Motor neuron (in vitro differentiated cells): ENCODE measurements around the gene AHRR. TPM values are rescaled to one million over a fixed set of nuclear protein-coding genes. Genes with fewer than 3 reads are reported as not detected.

Experiments
- ATAC-seq, 8 experiments: fragments of 200-7000 bp; cut with Tn5 transposase; replicated peaks in 6 of 8; 2 replicates each; pipeline ENCODE4 v1.8.0; 2021; ENCODE audit warnings: mild to moderate bottlenecking in 8 of 8, moderate library complexity in 8 of 8
- H3K27ac ChIP-seq, 2 donors: fragments of 250-450 bp; sonication (Bioruptor Pico); 2 replicates each; pipeline ENCODE4 v1.9.0; 2021; ENCODE audit warnings: antibody characterized with exemption in 2 of 2, mild to moderate bottlenecking in 2 of 2, moderate library complexity in 1 of 2
- H3K4me1 ChIP-seq, 2 donors: fragments of 250-450 bp; sonication (Bioruptor Pico); replicated peaks in 1 of 2; 2 replicates each; pipeline ENCODE4 v1.6.1; 2021; ENCODE audit warnings: antibody characterized with exemption in 2 of 2, mild to moderate bottlenecking in 2 of 2, moderate library complexity in 1 of 2
- H3K4me3 ChIP-seq, 5 donors: fragments of 250-450 bp; sonication (Bioruptor Pico); 2 replicates each; pipeline ENCODE4 v1.9.0; 2021; ENCODE audit warnings: antibody characterized with exemption in 5 of 5, mild to moderate bottlenecking in 5 of 5, moderate library complexity in 4 of 5
- WGBS, 10 experiments: fragments of 450-650 bp; shearing (Covaris generic); methylation state at CpG; one replicate each; pipeline ENCODE4 v1.0.0; 2022; 5-methylcytosine and 5-hydroxymethylcytosine counted together
- in situ Hi-C, 9 experiments: fragments of 400-800 bp; cut with MboI; loops; one replicate each; pipeline ENCODE4 v1.15.0; 2021; ENCODE audit warnings: low sequenced_read_pairs in 9 of 9, low pct_unique_long_range_greater_than_20kb in 2 of 9; ENCODE audit not compliant: unreplicated experiment in 9 of 9
- total RNA-seq, 8 experiments: library from RNA; unstranded; fragments of 300-600 nt; gene quantifications; 2 replicates each; pipeline versions ENCODE4 v1.2.3 to v1.2.4, GENCODE V29; 2022

Gene AHRR
- total RNA-seq, 8 experiments from 2014 or later = 1.1 to 24.0 (median 1.6) TPM

DNA sequence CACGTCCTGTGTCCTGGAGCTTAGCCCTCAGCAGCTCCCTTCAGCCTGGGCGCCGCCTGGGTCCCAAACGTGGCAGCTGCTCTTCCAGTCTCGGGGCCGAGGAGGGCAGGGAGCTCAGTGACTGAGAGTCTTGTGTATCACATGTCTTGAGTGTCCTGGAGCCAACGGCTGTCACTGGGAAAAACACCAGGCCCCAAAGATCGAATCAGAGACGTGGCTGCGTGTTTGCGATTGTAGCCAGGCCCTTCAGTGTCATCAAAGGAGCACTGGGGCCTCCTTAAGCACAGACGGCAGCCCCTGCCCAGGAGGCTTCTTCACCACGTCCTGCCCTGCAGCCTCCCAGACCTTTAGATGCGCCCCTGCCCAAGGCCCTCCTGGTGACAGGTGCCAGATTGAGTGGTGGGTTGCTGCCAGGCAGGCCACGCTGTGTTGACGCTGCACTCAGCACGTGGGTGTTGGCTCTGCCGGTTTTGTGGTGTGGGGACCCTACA is 115.8 kb downstream of the AHRR start:
- H3K27ac ChIP-seq = no peak overlapping the region
- no peak for ATAC-seq
- peaks cover 5 to 8% of the 10 kb centered on the region in 2 donors for H3K4me1 ChIP-seq
- WGBS, 10 experiments = 32 to 87% (median 74%) methylated on average over 1 to 6 of the region's 18 CpGs; no CpG with 5 or more reads in 4 of the 10 experiments
- in situ Hi-C loops = loop anchor here in 2 of 9 experiments (10.0 kb wide), 1 partner anchor 113 kb away; the partner anchor contains the start of gene AHRR (in 2 of the 2)
- no peak overlapping the region for H3K4me3 ChIP-seq

DNA sequence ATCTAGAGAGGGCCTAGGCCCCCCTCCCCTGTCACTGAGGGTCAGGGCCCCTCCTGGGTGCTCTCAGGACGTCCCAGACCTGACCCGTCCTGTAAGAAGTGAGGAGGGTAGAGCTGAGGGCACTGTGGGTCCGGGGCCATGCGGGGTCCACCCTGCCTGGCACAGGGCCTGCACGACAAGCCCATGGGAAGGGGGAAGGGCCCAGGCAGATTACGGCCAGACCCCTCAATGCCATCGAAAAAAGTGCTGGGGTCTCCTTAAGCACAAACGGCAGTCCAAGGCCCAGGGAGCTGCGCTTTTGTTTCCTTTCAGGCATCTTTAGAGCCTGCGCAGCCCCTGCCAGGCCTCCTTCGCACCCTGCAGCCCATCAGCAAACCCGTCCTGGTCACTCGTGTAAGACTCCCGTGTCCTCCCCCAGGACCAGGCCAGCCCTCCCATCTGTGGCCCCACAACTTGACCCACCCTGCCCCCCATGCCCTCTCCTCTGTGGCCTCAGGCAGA is 117.0 kb downstream of the AHRR start:
- peaks cover 5 to 8% of the 10 kb centered on the region in 2 donors for H3K4me1 ChIP-seq
- no peak overlapping the region for H3K27ac ChIP-seq
- in situ Hi-C loops = loop anchor here in 2 of 9 experiments (10.0 kb wide), 1 partner anchor 114 kb away; the partner anchor contains the start of gene AHRR (in 2 of the 2)
- no peak overlapping the region for H3K4me3 ChIP-seq
- ATAC-seq = no peak
- WGBS, 10 experiments = 40 to 85% methylated on average over 1 to 2 of the region's 14 CpGs; no CpG with 5 or more reads in 8 of the 10 experiments

DNA sequence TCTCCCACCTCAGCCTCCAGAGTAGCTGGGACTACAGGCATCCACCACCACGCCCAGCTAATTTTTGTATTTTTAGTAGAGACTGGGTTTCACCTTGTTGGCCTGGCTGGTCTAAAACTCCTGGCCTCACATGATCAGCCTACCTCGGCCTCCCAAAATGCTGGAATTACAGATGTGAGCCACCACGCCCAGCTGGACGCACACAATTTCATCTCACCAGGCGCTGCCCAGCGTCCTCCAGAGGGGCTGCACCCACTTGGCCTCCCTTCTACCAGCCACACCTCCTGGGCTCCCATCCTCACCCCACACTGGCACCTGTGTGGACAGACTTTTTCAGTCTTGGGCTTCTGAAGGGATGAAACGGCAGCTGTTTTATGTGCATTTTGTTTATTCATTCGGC is 117.7 kb downstream of the AHRR start:
- H3K27ac ChIP-seq = no peak overlapping the region
- in situ Hi-C loops = loop anchor here in 2 of 9 experiments (10.0 kb wide), 1 partner anchor 114 kb away; the partner anchor contains the start of gene AHRR (in 2 of the 2)
- 0 to 100% (median 87%) methylated on average over 1 to 6 of the region's 8 CpGs; no CpG with 5 or more reads in 3 of the 10 experiments for WGBS, 10 experiments
- peak in 1 of 8 experiments; percentile 1 for ATAC-seq
- peaks cover 10 to 12% of the 10 kb centered on the region in 2 donors for H3K4me1 ChIP-seq
- no peak overlapping the region for H3K4me3 ChIP-seq

DNA sequence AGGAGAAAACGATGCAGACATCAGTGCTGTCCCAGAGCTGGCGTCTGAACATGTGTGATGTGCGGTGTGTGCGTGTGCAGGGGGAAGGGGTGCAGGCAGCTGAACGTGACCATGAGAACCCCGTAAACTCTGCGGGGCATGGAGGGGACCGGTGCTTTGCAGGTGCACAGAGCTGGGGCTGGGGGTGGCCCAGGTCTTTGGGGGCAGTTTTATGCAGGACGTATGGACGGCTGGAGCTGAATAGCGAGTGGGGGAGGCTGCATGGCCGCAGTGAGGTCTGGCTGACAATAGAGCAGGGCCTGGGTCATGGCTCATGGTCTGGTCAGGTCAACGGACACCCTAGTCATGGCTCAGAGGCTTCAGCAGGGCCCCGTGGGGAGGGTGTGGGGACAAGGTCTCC is 118.1 kb downstream of the AHRR start:
- Histone ChIP-seq H3K4me3 (no peak overlapping the region), H3K27ac (no peak overlapping the region), H3K4me1 (peaks cover 10 to 16% of the 10 kb centered on the region in 2 donors)
- ATAC-seq = no peak
- in situ Hi-C loops = loop anchor here in 2 of 9 experiments (10.0 kb wide), 1 partner anchor 115 kb away; the partner anchor contains the start of gene AHRR (in 2 of the 2)
- WGBS, 10 experiments = 0 to 100% (median 40%) methylated on average over 1 to 2 of the region's 14 CpGs; no CpG with 5 or more reads in 3 of the 10 experiments

DNA sequence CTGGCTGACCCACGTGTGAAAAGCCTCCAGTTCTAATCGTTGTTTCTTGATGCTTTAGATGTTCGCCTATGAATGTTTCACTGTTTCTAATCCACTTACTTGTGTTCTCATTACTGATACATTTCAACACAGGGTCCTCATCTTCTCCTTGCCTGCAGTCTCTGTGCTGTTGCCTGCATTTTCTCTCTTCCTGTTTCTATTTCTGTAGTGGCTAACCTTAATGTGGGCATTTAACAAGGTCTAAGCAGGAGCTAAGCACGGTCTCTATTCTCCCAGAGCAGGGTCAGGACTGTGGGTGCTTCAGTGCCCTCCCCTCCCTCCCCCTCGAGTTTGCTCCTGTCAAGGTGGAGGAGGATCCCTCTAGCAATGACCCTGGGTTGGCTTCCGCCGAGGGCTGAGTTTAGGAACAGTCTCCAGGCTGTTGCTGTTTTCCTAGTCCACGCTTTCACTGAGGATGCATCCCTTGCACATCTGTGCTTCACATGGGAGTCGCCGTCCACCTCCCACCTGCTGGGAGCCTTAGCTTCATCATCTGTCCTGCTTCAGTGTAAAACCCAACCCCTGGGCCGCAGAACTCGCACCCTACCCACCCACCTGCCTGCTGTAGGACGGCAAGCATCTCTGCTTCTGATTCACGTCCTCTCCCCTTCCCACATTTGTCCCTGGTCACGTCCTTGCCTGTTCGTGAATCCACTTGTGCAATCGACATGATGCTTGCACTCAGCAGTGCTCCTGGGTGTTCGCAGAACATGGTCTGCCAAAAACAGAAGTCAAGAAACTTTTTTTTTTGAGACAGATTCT is 119.1 kb downstream of the AHRR start:
- ATAC-seq = no peak
- Histone ChIP-seq H3K4me3 (no peak overlapping the region), H3K27ac (no peak overlapping the region), H3K4me1 (peaks cover 10 to 16% of the 10 kb centered on the region in 2 donors)
- WGBS, 10 experiments = 42 to 95% (median 76%) methylated on average over 2 to 13 of the region's 18 CpGs; no CpG with 5 or more reads in 1 of the 10 experiments
- in situ Hi-C loops = no loop called here

DNA sequence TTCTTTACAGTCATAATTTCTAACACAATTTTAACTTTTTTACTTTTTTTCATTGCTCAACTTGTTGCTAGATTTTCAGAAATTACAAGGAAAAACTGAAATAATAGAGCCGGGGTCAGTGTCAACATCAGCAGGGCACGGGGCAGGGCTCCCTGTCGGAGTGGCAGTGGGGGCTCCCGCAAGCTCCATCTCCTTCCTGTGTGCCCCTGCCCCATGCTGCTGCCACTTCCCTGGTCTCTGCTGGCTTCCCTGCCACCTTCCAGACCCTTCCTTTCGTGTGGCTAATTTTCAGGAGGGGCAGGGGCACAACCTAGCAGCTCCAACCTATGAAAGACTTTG is 120.5 kb downstream of the AHRR start:
- WGBS, 10 experiments = 51 to 100% (median 92%) methylated on average over 2 to 5 of the region's 5 CpGs
- ATAC-seq = no peak
- in situ Hi-C loops = no loop called here
- Histone ChIP-seq H3K27ac (peak overlapping the region in 1 of 2 donors; percentile 85), H3K4me1 (peaks cover 10 to 16% of the 10 kb centered on the region in 2 donors), H3K4me3 (peak overlapping the region; percentile 55 to 98 (median 91))

DNA sequence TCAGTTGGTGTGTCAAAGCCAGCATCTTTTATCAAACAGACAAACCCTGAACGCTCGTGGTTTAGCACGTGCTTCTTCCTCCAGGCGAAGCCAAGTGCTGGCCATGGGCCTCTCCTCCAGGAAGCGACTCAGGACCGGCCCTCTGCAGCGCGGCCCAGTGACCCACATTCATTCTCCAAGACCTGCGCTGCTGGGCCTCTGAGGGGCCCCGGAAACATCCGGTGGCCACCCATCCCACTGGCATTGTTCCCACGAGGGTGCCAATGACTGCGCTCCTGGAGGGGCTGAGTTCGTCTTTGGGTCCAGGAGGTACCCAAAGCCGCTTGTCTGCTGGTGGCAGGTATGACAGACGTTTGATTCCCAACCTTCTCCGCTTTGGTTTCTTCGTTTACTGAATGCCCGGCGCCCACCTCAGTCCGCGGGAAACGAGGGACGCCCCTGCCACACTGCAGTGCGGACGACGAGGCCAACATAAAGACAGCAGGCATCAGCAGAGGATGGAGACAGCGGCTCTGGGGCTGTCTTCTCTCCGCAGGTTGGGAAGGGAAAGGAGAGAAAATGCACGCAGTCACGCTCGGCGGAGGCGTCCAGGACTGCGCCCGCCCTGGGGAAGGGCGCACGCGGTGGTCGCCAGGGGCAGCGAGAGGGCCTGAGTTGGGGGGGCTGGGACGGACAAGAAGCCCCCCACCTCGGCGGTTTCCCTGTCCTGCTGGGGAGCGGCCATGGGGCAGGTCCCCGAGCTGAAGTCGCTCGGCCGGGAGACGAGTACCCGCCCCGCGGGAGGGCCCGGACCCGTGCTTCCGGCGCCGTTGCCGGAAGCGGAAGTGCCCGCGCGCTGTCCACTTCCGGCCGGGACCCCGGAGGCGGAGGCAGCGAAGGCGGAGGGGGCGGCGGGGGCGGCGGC is 121.1 kb downstream of the AHRR start, which contains the start of gene EXOC3:
TSS of gene EXOC3 (plus strand) at position 842 of the 904 bp plus-strand sequence. CDS start 3,030 bp downstream, outside the sequence.
- Histone ChIP-seq H3K4me1 (peaks cover 10 to 16% of the 10 kb centered on the region in 2 donors), H3K4me3 (peak within 1 kb of the TSS; percentile 55 to 98 (median 91)), H3K27ac (peak within 1 kb of the TSS; percentile 67 to 85)
- in situ Hi-C loops = no loop called here
- peak; percentile 91 to 96 (median 93) for ATAC-seq
- WGBS, 10 experiments = 0 to 30% (median 4%) methylated on average over 1 to 13 of the region's 73 CpGs; no CpG with 5 or more reads in 3 of the 10 experiments

DNA sequence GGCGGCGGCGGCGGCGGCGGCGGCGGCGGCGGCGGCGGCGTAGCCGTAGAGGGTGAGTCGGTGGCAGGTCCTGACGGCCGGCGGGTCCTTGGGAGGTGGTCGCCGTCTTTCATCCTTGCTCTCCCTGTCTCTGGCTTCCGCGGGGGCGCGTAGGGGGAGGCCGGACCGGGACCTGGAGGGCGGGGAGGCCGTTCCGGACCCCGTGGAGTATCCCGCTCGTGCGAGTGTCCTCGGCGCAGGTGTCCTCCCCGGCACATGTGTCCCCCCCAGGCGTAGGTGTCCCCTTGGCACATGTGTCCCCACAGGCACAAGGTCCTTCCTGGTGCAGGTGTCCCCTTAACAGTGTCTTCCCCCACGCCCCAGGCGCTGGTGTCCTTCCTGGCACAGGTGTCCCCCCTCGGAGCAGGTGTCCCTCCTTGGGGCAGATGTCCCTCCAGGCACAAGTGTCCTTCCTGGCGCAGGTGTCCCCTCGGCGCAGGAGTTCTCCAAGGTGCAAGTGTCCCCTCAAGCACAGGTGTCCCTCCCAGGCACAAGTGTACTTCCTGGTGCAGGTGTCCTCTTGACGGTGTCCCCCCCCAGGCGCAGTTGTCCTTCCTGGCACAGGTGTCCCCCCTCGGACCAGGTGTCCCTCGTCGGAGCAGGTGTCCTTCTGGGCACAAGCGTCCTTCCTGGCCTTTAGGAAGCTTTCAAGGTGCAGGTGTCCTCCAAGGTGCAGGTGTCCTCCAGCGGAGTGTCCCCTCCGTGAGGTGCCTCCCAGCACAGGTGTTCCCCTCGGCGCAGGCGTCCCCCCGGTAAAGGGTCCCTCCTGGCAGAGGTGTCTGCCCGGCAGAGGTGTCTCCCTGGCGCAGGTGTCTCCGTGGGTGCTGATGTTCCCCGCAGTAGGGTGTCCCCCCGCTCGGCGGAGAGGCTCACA is 122.0 kb downstream of the AHRR start:
- Histone ChIP-seq H3K27ac (peak overlapping the region; percentile 22 to 85), H3K4me3 (peak overlapping the region; percentile 55 to 98 (median 91)), H3K4me1 (peaks cover 10 to 16% of the 10 kb centered on the region in 2 donors)
- peak; percentile 37 to 49 (median 44) for ATAC-seq
- 0 to 67% (median 50%) methylated on average over 1 to 12 of the region's 62 CpGs; no CpG with 5 or more reads in 3 of the 10 experiments for WGBS, 10 experiments
- in situ Hi-C loops = no loop called here

DNA sequence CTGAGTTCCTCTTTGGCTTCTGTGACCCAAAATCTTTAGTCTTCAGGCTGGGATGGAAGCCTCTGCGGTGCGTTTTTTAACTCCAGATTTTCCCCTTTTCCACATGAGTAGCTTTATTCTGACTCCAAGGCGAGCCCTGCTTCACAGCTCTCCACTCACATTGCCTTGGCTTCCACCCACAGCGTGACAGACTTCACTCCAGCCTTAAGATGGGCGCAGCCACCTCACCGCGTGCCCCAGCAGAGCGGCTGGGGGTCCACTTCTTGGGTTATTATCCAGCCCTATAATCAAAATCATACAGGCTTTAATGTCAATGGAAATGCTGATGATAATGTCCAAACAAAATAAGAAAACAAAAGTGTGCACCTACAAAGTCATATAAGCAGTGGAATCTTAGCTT is 122.7 kb downstream of the AHRR start:
- ATAC-seq = no peak
- Histone ChIP-seq H3K4me1 (peaks cover 10 to 16% of the 10 kb centered on the region in 2 donors), H3K27ac (no peak overlapping the region), H3K4me3 (peak overlapping the region in 4 of 5 donors; percentile 55 to 98 (median 90))
- 35 to 88% (median 70%) methylated on average over 1 to 6 of the region's 8 CpGs; no CpG with 5 or more reads in 4 of the 10 experiments for WGBS, 10 experiments
- in situ Hi-C loops = no loop called here

DNA sequence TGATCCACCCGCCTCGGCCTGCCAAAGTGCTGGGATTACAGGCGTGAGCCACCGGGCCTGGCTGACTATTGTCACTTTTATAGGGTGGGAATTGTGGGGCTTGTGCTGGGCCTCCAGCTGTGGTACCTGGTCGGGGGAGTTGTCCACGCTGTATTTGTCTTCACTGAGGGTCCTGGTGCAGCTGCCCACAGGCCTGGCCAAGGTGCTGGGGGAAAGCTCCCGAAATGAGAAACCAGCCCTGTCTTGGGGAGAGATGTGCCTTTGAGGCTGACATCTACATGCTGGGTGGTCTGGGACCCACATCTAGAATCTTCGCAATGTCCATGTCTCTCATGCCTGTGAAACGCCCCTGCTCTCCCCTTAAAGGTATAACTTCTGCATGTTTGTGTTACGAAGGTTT is 124.1 kb downstream of the AHRR start:
- WGBS, 10 experiments = 81 to 100% (median 96%) methylated on average over 1 to 7 of the region's 10 CpGs; no CpG with 5 or more reads in 6 of the 10 experiments

DNA sequence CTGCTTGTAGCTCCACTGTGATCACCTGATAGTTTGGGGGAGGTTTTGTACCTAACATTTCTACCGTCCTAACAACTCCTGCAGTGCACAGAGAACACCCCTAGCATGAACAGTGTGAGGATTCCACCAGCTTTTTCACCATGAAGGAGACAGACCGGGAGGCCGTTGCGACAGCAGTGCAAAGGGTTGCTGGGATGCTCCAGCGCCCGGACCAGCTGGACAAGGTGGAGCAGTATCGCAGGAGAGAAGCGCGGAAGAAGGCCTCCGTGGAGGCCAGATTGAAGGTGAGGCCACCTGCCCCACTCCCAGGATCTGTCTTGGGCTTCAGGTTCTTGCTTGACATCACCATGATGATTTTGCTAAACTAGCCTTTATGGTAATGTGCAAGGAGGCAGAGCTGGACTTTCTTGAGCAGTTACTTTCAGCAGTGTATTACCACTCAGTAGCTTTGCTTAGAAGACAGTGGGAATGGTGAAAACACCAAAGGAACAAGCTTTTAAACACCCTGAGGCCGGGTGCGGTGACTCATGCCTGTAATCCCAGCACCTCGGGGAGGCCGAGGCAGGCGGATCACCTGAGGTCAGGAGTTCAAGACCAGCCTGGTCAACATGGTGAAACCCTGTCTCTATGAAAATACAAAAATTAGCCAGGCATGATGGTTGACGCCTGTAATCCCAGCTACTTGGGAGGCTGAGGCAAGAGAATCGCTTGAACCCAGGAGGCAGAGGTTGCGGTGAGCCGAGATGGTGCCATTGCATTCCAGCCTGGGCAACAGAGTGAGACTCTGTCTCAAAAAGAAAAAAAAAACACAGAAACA is 124.8 kb downstream of the AHRR start:
- in situ Hi-C loops = no loop called here
- Histone ChIP-seq H3K4me3 (no peak overlapping the region), H3K27ac (no peak overlapping the region), H3K4me1 (peaks cover 10 to 16% of the 10 kb centered on the region in 2 donors)
- ATAC-seq = no peak
- WGBS, 10 experiments = 67 to 100% (median 91%) methylated on average over 1 to 14 of the region's 19 CpGs; no CpG with 5 or more reads in 1 of the 10 experiments

More for the DNA sequence above, 124.1 kb downstream of the AHRR start:
- Histone ChIP-seq H3K4me1 (peaks cover 10 to 16% of the 10 kb centered on the region in 2 donors), H3K4me3 (no peak overlapping the region), H3K27ac (no peak overlapping the region)
- in situ Hi-C loops = no loop called here
- no peak for ATAC-seq
